Keratinocyte (primary cell): ENCODE results near the gene TXNRD1.

Source experiments
- CTCF ChIP-seq, 3 experiments: IDR thresholded peaks in 1 of 3; conservative IDR thresholded peaks in 1 of 3; optimal IDR thresholded peaks in 1 of 3; 2 replicates in 2 of 3; 3 replicates in 1 of 3; pipeline versions ENCODE3 to v1.5.1; 2011; ENCODE audit warnings: low read length in 3 of 3, mild to moderate bottlenecking in 3 of 3, moderate library complexity in 2 of 3, control low read depth in 1 of 3, inconsistent platforms in 1 of 3; ENCODE audit not compliant: insufficient read depth in 2 of 3; ENCODE audit errors: extremely low read depth in 1 of 3
- EZH2 ChIP-seq: IDR thresholded peaks from one replicate; pipeline ENCODE4 v1.6.1; 2012; ENCODE audit warnings: inconsistent platforms, mild to moderate bottlenecking, low read length, moderate library complexity

GRCh38 chr12:104187446-104188155 is 28.0 kb upstream of the TXNRD1 start:
- no peak for TF ChIP-seq CTCF (optimal IDR thresholded peaks at IDR 0.05 in 1 of 3, IDR thresholded peaks at IDR 0.05 in 1 of 3, conservative IDR thresholded peaks at IDR 0.05 in 1 of 3; ENCODE audit: extremely low read depth in 1 of 3, insufficient read depth in 2 of 3, low read length in 3 of 3)
- no peak for TF ChIP-seq EZH2
